Stimulated activated CD4-positive, alpha-beta T cell treated with anti-CD3 and anti-CD28 coated beads, Interleukin-15, amount 100 ng/mL, for 1 hour (primary cell): ENCODE results near the gene COLEC11.
"Not testable (repeated sequence)": the region's sequence is repeated elsewhere in the genome, so short reads cannot be mapped to it uniquely, and the experiment has no call there.

Experiments used
- DNase-seq, 2 donors: peaks; one replicate each; pipeline ENCODE4 v3.0.0-alpha.2; 2020; ENCODE audit warnings: low read depth in 1 of 2, low spot score in 1 of 2

Gene COLEC11

DNA sequence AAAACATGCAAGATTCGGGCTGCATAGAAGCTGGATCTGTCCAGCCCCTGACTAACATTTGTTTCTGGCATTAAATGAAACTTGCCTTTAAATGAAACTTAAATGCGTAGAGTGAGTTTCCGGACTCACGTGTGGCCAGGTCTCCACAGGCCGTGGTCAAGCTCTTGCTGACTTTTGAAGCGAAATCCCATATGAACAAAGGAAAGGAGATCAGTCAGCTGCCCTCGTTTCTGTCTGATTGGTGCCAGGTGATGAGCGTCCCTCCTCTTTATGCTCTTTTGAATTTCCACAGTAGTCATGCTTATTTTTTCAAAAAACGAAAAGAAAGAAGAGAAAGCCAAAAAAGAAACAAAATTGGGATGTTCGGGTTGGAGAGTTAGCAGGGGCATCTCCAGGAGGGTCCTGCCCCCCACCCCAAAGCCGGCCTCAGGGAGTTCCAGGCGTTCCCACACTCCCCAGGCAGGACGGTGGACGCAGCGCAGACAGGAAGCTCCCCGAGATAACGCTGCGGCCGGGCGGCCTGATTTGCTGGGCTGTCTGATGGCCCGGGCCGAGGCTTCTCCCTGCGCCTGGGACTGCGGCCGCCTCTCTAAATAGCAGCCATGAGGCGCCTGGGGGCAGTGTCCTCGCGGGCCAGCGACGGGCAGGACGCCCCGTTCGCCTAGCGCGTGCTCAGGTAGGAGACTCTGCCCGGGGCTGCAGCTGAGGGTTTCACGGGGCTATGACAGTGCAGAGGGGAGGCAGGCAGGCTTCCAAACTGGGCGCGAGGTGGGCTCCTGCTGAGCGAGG, at the start of gene COLEC11:
COLEC11 (plus strand) TSS at position 620 of the 789 bp plus-strand sequence. CDS start 9,229 bp downstream, outside the sequence.
- no peak for DNase-seq

DNA sequence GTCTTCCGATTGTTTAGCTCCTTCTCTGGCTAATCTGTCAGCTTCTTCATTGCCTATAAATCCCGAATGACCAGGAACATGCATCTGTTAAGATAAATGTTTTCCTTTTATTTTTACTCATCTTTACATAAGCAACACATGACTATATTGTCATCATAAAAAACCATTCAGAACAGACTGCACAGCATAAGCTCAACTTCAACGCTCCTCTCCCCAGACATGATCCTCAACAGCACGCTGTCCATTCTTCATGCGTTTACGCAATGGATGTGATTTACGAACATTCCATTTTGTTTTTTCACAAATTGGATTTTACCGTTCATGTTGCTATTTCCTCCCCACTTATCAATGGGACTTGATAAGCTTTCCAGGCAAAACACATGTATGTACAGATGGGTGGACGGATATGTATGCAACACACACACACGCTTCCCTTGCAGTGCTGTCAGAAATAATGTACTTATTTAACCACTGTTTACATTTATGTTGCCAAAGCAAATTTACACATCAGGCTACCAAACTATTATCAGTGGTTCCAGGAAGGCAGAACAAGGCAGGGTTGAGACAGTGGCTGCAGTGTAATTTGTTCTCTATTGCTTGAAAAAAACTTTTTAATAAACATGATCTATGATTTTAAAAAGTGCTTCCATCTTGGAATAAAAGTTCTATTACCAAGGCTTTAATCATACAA, 49.0 kb upstream of the COLEC11 start:
- DNase-seq, result no peak

DNA sequence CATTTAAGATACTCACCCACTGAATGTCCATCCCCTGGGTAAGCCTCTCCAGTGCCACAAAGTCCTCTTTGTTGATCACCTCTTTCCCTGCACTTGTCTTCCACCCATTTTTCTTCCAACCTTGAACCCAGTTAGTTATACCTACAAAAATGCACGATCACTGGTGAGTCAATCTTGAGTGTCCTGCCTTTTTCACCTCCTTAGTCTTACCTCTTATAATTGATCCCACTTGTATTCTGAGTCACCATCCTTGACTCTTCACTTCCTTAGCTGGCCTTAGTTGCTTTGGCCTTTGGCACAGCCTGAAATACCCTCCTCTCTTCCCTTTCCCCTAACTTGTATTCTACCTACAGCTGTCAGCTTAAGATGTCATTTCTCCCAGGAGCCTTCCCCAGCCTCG, 47.0 kb upstream of the COLEC11 start:
- DNase-seq, result no peak

DNA sequence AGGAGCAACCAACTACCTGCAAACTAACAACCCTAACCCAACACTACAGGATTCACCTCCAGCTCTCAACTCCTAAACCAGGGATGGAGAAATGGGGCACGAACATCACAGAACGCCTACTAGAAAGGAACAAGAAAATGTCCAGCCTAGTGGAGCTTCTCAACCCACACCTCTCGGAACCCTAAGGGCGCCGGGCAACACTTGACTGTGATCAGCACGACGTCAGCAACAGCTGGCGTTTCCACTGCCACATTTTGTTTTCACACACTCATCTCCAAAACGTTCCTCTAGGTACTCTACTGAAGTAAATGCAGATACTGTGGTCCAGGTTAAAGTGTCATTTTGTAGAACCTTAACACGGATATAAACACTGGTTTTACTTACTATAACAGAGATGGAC, 41.0 kb upstream of the COLEC11 start:
- DNase-seq, result no peak

DNA sequence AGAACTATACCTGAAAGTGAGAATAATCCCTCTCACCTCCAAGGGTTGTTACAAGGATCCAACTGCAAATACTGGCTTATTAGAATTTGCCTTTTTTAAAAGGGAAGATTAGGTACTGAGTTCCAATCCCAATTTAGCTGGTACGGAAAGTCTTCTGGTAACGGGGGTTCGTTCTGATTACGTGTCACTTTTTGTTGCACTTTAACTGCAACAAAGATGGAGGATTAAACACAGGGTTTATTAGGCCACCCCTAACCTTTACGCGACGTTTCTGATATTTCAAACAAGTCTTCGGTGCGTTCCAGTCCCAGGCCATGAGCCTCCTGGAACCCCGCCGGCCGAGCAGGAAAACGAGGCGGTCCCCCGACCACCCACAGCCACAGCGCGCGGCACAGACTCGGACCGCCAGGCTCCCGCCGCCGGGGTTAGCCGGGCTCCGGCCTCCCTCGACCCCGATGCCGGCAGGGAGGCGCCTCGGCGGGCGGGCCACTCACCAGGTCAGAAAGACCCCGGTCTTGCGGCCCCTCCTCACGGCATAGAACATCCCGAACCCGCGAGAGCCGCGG, 37.2 kb upstream of the COLEC11 start:
- no peak for DNase-seq

DNA sequence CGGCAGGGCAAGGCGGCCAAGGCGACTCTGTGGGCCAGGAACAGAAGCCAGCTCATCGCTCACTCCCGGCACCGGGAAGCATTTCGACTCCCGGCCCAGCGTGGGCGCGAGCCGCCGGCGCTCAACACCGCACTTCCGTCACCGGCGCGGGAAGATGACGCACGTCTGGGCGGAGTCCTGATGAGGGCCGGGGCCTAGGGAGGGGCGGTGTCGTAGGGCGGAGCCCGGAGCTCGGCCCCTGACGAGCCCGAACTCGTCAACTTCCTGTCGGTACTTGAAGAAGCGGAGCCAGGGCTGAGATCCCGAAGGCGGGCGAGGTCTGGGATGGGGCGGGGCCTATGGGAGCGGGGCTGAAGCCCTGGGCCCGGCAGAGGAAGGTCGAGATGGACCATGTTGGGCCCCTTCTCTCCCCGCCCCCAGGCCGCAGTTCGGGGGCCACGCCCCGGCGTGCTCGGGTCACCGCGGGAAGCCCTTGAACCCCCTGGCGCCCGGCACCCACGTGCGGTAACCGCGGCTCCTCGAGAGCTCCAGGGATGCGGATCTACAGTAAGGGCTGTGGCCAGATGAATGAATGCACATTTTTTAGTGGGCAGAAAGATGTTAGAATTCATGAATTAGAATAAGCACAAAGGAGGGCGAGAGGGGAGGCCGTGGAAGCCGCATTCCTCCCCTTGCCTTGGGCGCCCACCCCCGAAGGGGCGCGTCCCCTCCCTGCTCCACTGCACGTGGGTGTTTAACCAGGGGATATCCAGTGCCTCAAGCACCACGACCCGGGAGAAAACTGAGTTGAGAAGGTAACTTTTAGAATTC, 36.5 kb upstream of the COLEC11 start, which contains the start of gene RNASEH1:
RNASEH1 (minus strand) TSS at position 129 of the 810 bp plus-strand sequence; CDS start at position 56, 73 bp downstream.
- peak; percentile 96 to 99 for DNase-seq

DNA sequence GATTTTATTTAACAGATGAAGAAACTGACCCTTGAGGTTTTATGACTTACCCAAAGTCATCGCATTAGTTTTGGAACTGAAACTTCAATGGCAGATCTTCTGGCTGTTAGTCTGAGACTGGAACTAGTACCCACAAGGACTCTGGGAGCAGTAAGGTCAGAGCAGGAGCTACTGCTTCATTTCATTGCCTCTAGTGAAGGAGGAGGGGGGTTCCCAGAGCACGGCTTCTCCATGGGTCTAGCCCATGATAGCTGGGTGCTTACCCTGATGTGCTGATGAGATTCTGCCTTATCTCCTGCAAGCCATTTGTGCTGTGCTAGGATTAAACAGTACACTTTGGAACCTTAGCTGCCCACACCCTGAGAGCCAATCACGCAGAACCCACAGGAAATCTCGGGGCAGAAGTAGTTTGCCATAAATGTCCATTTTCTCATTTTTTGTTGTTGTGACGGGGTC, 31.4 kb upstream of the COLEC11 start:
- no peak for DNase-seq

DNA sequence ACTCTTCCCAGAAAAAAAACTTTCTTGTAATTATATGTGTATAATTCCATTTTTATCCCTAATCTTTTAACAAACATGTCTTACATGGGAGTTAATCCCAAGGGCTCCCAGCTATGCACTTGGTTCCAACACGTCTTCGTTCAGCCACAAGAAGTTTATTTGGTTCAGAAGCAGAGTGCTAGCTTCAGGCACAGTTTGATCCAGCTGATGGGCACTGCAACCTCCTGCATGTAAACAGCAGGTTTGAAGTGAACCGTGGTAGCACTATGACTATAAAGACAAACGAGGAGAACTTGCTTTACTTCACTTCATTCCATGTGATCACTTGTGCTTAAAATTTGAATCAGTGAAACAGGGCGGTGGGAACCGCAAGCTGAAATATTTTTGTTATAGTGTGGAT, 29.8 kb upstream of the COLEC11 start:
- DNase-seq, result no peak

DNA sequence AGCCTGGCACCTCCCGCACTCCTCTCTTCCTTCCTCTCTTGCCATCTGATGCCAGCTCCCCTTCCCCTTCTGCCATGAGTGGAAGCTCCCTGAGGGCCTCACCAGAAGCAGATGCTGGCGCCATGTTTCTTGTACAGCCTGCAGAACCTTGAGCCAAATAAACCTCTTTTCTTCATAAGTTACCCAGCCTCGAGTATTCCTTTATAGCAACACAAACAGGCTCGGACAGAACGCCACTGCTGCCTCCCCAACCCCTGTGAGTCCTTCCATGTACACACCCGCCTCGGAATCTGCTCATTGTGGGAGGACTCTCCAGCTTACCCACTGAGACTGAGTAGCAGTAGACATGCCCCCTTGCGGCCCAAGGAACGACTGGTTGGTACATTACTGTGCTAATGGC, 28.1 kb upstream of the COLEC11 start:
- no peak for DNase-seq

DNA sequence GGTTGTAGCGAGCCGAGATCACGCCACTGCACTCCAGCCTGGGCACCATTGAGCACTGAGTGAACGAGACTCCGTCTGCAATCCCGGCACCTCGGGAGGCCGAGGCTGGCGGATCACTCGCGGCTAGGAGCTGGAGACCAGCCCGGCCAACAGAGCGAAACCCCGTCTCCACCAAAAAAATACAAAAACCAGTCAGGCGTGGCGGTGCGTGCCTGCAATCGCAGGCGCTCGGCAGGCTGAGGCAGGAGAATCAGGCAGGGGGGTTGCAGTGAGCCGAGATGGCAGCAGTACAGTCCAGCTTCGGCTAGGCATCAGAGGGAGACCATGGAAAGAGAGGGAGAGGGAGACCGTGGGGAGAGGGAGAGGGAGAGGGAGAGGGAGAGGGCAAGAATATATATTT, 25.3 kb upstream of the COLEC11 start:
- DNase-seq, result not testable (repeated sequence)

DNA sequence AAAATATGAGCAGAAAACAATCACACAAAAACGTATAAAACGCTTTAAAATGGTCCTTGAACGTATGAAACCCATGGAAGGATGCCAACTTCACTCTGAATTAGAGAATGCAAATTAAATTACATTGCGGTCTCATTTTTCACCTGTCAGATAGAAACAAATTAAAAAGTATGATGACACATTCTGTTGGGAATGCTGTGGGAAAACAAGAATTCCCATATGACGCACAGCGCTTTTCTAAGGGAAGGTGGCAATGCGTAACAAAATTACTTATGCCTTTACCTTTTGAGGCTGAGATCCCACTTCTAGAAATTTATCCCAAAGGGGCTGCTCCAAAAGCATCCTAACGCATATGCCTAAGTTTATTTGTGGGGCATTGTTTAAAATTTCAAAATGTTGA, 23.6 kb upstream of the COLEC11 start:
- DNase-seq, result no peak

DNA sequence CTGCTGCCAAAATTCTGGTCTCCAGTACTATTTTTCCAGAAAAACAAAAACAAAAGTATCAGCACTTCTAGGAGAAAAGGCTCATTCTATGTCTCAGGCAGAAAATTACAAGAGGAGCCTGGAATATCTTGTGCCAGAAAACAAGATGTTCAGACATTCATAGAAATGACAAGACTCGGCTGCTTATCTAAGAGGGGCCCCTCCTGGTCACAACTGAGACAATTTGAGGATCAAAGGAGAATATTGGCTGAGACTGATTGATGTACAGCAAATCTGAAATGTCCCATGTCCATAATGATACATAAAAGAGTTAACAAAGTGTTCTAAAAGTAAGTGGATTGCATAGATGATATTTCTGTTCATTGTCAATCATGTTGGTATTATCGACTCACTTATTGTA, 22.3 kb upstream of the COLEC11 start:
- no peak for DNase-seq

DNA sequence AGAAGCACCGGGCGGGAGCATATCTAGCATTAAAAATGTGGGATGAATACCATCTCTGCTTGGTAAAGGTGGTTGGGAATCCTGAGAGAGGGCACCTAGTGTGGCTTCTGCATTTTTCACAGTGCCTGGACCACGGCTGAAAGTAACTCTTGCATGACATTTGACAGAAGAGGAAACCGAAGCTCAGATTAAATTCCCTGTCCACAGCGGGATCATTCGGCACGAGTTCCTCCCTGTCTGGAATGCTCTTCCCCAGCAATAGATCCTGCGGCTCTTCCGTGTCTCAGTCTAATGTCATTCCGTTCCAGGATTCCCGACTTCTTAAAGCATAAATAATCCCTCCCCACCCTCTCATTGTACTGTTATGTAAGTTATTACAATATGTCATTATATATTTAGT, 20.8 kb upstream of the COLEC11 start:
- no peak for DNase-seq

DNA sequence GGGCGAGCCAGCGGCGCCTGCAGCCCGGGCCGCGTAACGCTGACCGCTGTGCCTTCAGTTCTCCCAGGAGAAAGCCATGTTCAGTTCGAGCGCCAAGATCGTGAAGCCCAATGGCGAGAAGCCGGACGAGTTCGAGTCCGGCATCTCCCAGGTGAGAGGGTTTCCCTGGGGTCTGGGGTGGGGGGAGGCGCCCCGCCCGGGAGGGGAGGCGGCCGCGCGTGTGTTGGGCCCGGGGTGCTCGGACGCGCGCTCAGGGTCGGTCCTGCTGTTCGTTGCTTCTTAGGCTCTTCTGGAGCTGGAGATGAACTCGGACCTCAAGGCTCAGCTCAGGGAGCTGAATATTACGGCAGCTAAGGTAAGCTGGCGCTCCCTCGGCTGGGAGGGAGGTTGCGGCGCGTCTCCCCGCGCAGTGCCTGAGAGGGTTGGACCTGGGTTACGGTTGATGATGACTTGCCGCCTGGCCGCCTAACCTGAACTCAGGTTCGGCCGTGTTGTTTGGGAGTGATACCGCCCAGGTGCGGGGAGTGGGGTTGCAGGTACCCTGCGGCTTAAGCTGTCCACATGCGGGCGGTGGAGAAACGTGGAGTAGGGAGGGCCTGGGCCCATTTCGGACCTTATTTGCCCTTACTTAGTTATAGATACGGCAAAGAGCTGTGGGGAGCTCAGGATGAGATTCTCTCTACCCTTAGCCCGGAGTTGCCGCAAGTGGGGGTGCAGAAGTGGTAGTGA, 19.2 kb upstream of the COLEC11 start:
- peak in 1 of 2 donors; percentile 12 for DNase-seq

DNA sequence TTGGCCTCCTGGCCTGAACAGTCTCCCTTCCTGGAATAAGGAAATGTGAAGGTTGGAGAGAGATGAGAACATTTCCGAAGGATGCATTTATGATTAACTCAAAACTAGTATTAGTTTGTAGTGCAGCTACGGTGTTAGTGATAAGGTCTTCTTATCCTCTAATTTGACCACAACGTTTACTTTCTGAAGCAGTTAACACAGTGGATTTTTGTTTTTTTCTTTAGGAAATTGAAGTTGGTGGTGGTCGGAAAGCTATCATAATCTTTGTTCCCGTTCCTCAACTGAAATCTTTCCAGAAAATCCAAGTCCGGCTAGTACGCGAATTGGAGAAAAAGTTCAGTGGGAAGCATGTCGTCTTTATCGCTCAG, 18.7 kb upstream of the COLEC11 start:
- DNase-seq, result not testable (repeated sequence)

DNA sequence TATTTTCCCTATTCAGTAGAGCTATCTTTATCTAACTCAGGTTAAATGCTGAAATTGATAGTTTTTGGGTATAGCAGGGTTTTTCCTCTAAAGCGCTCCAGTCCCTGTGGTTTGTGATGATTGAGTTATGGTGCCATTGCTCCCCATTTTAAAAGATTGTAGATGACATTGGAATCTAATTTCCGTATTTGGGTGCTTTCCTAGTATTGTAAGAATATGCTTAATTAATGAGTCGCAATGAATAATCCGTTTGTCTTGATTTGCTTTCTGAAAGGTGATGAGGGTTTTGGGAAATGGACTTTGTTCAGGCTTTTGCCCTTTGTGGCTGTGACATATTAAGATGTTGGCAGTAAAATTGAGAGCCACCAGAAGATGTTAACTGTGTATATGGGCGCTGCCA, 15.9 kb upstream of the COLEC11 start:
- no peak for DNase-seq

DNA sequence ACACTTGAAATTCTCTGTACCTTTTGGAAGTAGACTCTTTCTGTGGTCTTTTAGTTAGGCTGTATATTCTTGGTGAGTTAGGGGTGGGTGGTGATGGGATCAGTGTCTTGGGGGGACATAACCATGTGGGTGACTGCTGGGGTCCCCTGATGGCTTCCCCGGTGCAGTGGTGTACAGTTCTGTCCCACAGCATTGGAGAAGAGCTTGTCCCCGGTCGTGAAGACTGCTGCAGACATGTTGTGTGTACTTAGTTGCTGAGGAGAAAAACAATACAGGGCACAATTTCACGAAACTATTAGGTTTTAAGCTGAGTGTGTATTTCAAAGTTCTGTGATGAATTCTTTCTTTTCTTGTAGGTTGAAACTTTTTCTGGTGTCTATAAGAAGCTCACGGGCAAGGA, 14.5 kb upstream of the COLEC11 start:
- DNase-seq, result no peak

DNA sequence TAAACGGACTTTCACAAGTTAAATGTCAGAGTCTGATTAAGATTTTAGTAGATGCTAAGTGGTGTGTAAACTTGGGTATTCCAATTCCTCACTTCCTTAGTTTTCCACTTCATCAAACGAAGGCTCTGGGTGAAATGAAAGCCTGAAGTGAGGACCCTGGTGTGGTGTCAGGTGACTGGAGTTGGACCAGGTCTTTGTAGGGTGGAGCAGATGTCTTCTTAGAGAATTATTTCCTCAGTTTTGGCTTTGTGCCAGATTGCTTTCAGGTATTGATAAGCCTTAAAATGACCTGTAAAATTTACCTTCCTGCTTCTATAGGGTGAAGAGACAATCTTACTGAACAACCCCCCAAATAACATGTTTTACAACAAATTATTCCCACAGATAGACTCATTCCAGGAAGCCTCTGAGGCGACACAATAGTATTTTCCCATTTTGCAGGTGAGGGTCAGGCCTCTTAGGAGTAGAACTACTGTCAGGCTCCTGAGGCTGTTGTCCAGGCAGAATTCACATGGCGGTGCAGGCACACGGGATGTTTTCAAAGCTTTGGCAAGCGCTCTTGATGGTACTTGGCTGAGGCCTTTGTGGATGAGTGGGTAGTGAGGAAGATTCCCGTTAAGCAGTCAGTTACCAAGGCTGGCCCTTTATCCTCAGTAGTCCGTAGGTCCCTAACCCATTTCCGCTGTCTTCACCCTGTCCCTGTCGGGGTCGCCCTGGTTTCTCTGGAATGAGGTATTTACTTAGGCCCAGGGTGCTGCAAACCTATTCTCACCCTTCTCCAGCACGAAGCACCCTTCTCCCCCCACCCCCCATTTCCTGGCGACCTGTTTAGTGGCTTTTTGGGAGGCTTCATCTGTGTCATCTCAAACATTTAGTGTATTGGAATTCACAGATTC, 13.3 kb upstream of the COLEC11 start:
- no peak for DNase-seq

DNA sequence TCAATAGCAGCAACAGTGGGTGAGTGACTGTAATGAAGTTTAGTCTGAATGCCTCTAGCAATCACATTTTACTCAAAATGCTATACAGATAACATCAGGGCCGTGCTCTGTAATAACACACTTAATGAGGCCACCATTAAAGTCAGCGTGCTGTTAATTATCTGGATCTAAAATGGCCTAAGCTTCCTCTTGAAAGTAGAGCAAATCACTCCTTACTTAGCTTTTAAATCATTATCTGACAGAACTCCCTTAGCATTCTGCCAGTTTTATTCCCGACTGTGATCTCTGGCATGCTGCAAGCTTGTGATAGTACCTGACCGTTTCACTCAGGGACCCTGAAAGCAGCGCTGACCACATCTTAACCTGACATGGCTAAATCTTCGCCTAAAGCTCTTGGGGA, 10.8 kb upstream of the COLEC11 start:
- no peak for DNase-seq
